GM13977 (cell line): ENCODE results near the gene FZD2.

Experiments used
- DNase-seq: peaks from one replicate; pipeline ENCODE4 v3.0.0; 2012; ENCODE audit warnings: low spot score
- in situ Hi-C: fragments of 300-500 bp; cut with MboI; formaldehyde crosslinking; loops from one replicate; pipeline ENCODE4 v1.12.0; 2022; ENCODE audit warnings: low sequenced_read_pairs, low pct_unique_long_range_greater_than_20kb, mixed read lengths, inconsistent platforms; ENCODE audit not compliant: unreplicated experiment
- TF ChIP-seq, protein P1 (sequence below): IDR thresholded peaks from 2 replicates; pipeline ENCODE4 v1.5.1; 2012; ENCODE audit warnings: mild to moderate bottlenecking, control low read depth; ENCODE audit not compliant: insufficient read depth; ENCODE audit errors: extremely low read depth, missing control alignments

Gene FZD2

GRCh38 chr17:44539673-44540072, 17.6 kb upstream of the FZD2 start:
- TF ChIP-seq, protein P1, sequence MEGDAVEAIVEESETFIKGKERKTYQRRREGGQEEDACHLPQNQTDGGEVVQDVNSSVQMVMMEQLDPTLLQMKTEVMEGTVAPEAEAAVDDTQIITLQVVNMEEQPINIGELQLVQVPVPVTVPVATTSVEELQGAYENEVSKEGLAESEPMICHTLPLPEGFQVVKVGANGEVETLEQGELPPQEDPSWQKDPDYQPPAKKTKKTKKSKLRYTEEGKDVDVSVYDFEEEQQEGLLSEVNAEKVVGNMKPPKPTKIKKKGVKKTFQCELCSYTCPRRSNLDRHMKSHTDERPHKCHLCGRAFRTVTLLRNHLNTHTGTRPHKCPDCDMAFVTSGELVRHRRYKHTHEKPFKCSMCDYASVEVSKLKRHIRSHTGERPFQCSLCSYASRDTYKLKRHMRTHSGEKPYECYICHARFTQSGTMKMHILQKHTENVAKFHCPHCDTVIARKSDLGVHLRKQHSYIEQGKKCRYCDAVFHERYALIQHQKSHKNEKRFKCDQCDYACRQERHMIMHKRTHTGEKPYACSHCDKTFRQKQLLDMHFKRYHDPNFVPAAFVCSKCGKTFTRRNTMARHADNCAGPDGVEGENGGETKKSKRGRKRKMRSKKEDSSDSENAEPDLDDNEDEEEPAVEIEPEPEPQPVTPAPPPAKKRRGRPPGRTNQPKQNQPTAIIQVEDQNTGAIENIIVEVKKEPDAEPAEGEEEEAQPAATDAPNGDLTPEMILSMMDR, result no peak
- in situ Hi-C loops, result loop anchor here (25.0 kb wide), 1 partner anchor 323 kb away; no protein-coding TSS in a partner anchor
- DNase-seq, result no peak

DNA sequence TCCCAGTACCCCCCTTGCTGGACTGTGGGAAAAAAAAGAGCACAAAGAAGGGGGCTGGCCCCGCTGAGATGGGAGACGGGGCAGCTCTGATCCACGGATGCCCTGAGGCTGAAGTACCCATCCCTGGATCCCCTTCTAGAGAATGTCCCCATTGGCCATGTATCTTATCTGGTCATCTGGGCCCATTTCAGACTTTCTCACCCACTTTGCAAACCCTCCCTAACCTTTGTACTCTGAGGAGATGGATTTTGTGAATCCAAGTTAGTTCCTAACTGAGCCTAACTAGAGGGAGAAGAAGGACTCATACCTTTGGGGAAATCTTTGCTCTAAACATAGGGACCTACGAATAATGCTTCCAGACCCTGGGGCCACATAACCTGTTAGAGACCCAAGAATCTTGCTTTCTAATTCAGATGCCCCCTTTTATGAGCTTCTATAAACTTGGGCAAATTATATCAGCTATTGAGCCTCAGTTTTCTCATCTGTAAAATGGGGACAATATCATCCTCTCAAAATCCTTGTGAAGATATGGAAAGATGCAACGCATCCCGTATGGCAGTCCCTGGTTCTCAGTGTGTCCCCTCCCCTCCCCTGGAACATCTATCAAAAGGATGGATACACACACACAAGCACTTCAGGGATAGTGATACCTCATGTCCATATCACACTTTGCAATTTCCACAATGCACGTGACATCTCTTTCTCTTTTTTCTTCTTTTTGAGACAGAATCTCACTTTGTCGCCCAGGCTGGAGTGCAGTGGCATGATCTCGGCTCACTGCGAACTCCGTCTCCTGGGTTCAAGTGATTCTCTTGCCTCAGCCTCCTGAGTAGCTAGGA, 16.8 kb upstream of the FZD2 start:
- DNase-seq, result no peak
- TF ChIP-seq, protein P1, result no peak
- in situ Hi-C loops, result loop anchor here (25.0 kb wide), 1 partner anchor 322 kb away; no protein-coding TSS in a partner anchor

DNA sequence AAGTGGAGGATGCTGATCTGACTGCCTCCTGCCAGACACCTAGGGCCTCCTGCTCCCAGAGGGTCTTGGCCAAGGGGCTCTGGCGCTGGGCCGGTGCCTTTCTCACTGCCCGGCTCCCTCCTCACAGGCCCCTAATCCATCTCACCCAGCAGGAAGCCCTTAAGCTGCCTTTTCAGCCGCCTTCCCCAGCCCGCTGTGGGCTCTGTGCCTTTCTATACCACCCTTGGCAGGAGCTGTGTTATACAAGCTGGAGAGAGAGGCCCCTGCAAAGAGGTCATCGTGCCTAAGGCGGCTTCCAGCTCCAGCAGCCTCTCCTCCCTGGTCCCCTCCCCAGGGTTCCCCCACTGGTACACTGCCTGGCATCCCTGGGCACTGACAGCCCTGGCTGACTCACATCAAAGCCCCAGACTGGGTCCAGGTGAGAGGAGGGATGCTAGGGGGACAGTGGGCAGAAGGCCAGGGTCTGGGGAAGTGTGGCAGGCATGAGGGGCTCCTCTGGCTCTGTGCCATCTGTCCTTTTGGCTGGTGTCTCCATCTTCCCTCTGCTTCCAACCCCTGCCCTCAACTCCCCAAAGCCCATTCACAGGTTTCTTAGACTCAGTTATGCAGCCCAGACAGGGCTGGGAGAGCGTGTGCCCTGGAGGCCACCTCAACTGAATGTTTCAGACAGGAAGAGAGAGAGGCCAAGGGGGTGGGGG, 15.3 kb upstream of the FZD2 start:
- no peak for DNase-seq
- in situ Hi-C loops, result loop anchor here (25.0 kb wide), 1 partner anchor 320 kb away; no protein-coding TSS in a partner anchor
- TF ChIP-seq, protein P1, result no peak

- TF ChIP-seq, protein P1, result no peak
- no peak for DNase-seq
- in situ Hi-C loops, result loop anchor here (25.0 kb wide), 1 partner anchor 319 kb away; no protein-coding TSS in a partner anchor
Measured at GRCh38 chr17:44543213-44543904, 13.9 kb upstream of the FZD2 start.

DNA sequence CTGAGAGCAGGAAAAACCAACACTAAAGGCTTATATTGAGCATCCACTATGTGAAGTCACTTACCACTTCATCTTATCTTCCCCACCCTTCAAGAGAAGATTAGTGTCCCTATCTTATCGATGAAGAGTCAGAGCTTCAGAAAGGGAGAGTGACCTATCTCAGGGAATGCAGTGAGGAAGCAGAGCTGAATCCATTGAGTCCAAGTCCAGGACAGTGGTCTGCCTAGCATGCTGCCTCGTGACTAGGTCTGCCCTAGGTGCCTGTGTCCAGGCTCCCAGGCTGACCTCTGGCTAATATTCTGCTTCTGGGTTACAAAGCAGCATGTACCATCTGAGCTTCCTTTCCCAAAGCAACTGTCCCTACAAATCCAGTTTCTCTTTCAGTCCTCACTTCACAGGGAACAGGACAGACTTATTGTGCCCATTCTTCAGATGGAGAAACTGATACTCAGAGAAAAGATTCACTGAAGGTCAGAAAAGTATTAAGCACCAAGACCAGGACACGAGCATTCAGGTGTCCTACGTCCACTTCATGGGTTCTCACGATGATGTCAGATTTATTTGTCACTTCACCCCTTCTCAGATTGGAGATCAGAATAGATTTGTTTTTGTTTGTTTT, 13.3 kb upstream of the FZD2 start:
- in situ Hi-C loops, result loop anchor here (25.0 kb wide), 1 partner anchor 318 kb away; no protein-coding TSS in a partner anchor
- TF ChIP-seq, protein P1, result no peak
- no peak for DNase-seq
